T-helper 2 cell treated with Interferon-gamma antibody and Interleukin-4, amounts not matched to agents 5 μg/mL and 100 μg/mL, for 36 hours (primary cell): ENCODE results near the gene PRKAR2B.
"Not testable (repeated sequence)": the region's sequence is repeated elsewhere in the genome, so short reads cannot be mapped to it uniquely, and the experiment has no call there.

ENCODE experiments used
- DNase-seq: peaks from one replicate; pipeline ENCODE4 v3.0.0; 2021; ENCODE audit warnings: low spot score
- H3K27ac Mint-ChIP-seq: one replicate; pipeline ENCODE4 v1.8.0; 2021; ENCODE audit warnings: mild to moderate bottlenecking, mixed read lengths
- H3K27me3 Mint-ChIP-seq: one replicate; pipeline ENCODE4 v1.8.0; 2021; ENCODE audit warnings: low read depth, mixed read lengths
- H3K36me3 Mint-ChIP-seq: one replicate; pipeline ENCODE4 v1.8.0; 2021; ENCODE audit warnings: low read depth, mixed read lengths
- H3K4me1 Mint-ChIP-seq: one replicate; pipeline ENCODE4 v1.8.0; 2021; ENCODE audit warnings: low read depth, mixed read lengths
- H3K4me3 Mint-ChIP-seq: one replicate; pipeline ENCODE4 v1.8.0; 2022; ENCODE audit warnings: mild to moderate bottlenecking, moderate library complexity, mixed read lengths
- H3K9me3 Mint-ChIP-seq: one replicate; pipeline ENCODE4 v1.8.0; 2021; ENCODE audit warnings: mixed read lengths

The PRKAR2B gene

DNA sequence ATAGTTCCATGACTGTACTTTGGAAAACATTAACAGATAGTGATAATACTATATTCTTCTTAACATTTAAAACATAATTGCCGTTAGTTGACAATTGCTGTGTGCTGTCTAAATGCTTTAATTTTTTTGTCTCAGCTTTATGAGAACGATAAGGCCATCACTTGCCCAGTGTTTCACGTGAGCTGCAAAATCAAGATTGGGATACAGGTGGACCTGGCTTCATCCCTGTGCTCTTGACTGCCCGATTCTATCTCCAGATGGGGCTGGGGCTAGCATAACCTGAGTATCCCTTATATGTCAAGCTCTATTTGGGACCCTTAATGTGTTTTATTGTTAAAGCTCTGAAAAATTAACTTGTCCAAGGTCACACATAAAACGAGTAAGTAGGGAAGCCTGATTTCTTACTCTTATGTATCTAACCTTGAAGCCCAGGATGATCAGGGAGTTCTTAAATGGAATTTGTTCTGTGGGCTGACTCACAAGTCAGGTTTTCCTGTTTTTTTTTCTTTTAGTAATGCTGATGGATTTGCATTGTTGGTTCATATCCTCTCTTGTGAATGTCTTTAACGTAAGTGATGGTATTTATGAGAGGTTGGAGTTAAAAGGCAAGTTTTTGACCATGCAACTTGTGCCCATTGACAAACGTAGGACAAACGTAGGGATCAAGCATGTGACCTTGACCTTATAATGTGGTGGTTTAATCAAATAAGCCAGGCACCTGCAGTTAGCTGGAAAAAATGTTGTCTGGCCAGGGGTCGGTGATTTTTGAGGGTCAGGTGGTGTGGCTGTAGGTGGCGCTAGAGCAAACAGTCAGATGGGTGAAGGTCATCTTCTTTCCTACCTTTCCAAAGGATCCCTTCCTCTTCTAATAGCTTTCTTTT lies 3.6 kb downstream of the PRKAR2B start:
- Mint-ChIP-seq H3K4me1 (peaks cover 12% of the 10 kb centered on the region), H3K27ac (no peak overlapping the region), H3K27me3 (peaks cover 68% of the 10 kb centered on the region), H3K36me3 (peaks cover 3% of the 10 kb centered on the region), H3K9me3 (no peaks in the 10 kb centered on the region), H3K4me3 (no peak overlapping the region)
- DNase-seq: no peak

DNA sequence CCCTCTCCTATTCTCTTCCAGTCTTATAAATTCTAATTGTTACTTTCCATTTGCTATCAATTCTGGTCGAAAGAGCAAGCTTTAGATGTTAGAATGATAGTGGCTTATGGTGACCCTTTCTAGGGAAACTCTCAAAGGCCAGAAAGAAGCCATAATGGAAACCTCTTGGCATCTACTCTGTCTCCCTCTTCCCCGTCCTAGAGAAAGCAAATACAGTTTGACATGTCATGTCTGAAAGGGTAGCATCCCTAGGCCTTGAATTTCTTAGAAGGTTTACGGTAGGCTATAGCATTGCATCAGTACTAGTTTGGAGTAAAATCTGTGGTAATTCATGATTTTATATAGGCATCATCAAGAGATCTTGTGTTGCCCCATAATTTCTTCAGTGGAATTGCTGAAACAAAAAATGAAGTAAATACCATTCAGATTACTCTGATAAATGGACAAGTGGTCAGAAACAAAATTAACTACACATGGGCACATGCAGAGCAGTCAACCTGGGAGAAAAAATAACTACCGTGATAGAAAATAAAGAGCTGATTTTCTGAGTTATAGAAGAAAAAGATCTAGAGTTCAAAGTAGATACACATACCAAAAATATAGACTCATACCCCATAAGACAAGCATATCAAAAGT lies 4.4 kb downstream of the PRKAR2B start:
- H3K36me3 Mint-ChIP-seq: peaks cover 3% of the 10 kb centered on the region
- H3K4me1 Mint-ChIP-seq: peaks cover 12% of the 10 kb centered on the region
- no peak for DNase-seq
- H3K9me3 Mint-ChIP-seq: no peaks in the 10 kb centered on the region
- no peak overlapping the region for H3K27ac Mint-ChIP-seq
- no peak overlapping the region for H3K4me3 Mint-ChIP-seq
- peaks cover 73% of the 10 kb centered on the region for H3K27me3 Mint-ChIP-seq

- Mint-ChIP-seq H3K4me1 (peaks cover 10% of the 10 kb centered on the region), H3K27me3 (peaks cover 74% of the 10 kb centered on the region), H3K36me3 (peaks cover 3% of the 10 kb centered on the region), H3K9me3 (no peaks in the 10 kb centered on the region), H3K27ac (no peak overlapping the region), H3K4me3 (no peak overlapping the region)
- DNase-seq: no peak
Measured at GRCh38 chr7:107049480-107049879, 5.0 kb downstream of the PRKAR2B start.

- Mint-ChIP-seq H3K9me3 (no peaks in the 10 kb centered on the region), H3K27ac (no peak overlapping the region), H3K4me3 (no peak overlapping the region), H3K4me1 (peaks cover 10% of the 10 kb centered on the region), H3K27me3 (peaks cover 74% of the 10 kb centered on the region), H3K36me3 (peaks cover 3% of the 10 kb centered on the region)
- DNase-seq: no peak
Measured at GRCh38 chr7:107049971-107050532, 5.5 kb downstream of the PRKAR2B start.

DNA sequence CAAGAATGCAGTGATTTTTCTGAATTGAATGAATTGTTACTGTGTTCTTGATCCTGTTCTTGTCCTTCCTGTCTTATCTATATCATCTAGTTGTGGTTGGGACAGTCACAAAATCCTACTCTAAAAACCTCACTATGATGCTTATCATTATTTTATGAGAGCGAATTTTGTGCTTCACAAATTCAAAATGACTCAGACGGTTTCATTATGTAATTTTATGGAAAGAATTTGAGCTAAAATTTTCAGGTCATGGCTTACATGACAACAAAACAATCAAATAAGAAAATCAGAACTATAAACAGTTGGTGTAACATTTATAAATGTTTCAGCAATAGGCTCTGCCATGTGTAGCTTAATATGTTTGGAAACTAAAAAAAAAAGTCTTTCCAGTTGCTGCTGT lies 6.9 kb downstream of the PRKAR2B start:
- no peak for DNase-seq
- H3K4me1 Mint-ChIP-seq: peaks cover 5% of the 10 kb centered on the region
- no peak overlapping the region for H3K27ac Mint-ChIP-seq
- no peaks in the 10 kb centered on the region for H3K36me3 Mint-ChIP-seq
- peaks cover 68% of the 10 kb centered on the region for H3K27me3 Mint-ChIP-seq
- no peaks in the 10 kb centered on the region for H3K9me3 Mint-ChIP-seq
- no peak overlapping the region for H3K4me3 Mint-ChIP-seq

DNA sequence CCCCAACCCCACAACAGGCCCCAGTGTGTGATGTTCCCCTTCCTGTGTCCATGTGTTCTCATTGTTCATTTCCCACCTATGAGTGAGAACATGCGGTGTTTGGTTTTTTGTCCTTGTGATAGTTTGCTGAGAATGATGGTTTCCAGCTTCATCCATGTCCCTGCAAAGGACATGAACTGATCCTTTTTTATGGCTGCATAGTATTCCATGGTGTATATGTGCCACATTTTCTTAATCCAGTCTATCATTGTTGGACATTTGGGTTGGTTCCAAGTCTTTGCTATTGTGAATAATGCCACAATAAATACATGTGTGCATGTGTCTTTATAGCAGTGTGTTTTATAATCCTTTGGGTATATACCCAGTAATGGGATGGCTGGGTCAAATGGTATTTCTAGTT lies 10.5 kb downstream of the PRKAR2B start:
- not testable (repeated sequence) for H3K36me3 Mint-ChIP-seq, H3K27ac Mint-ChIP-seq, H3K4me1 Mint-ChIP-seq, DNase-seq, H3K9me3 Mint-ChIP-seq, H3K4me3 Mint-ChIP-seq
- H3K27me3 Mint-ChIP-seq: peaks cover 47% of the 10 kb centered on the region

DNA sequence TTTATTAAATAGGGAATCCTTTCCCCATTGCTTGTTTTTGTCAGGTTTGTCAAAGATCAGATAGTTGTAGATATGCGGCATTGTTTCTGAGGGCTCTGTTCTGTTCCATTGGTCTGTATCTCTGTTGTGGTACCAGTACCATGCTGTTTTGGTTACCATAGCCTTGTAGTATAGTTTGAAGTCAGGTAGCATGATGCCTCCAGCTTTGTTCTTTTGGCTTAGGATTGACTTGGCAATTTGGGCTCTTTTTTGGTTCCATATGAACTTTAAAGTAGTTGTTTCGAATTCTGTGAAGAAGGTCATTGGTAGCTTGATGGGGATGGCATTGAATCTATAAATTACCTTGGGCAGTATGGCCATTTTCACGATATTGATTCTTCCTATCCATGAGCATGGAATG lies 11.6 kb downstream of the PRKAR2B start:
- not testable (repeated sequence) for H3K4me3 Mint-ChIP-seq, H3K27ac Mint-ChIP-seq, DNase-seq, H3K4me1 Mint-ChIP-seq, H3K36me3 Mint-ChIP-seq, H3K9me3 Mint-ChIP-seq
- H3K27me3 Mint-ChIP-seq: peaks cover 47% of the 10 kb centered on the region

DNA sequence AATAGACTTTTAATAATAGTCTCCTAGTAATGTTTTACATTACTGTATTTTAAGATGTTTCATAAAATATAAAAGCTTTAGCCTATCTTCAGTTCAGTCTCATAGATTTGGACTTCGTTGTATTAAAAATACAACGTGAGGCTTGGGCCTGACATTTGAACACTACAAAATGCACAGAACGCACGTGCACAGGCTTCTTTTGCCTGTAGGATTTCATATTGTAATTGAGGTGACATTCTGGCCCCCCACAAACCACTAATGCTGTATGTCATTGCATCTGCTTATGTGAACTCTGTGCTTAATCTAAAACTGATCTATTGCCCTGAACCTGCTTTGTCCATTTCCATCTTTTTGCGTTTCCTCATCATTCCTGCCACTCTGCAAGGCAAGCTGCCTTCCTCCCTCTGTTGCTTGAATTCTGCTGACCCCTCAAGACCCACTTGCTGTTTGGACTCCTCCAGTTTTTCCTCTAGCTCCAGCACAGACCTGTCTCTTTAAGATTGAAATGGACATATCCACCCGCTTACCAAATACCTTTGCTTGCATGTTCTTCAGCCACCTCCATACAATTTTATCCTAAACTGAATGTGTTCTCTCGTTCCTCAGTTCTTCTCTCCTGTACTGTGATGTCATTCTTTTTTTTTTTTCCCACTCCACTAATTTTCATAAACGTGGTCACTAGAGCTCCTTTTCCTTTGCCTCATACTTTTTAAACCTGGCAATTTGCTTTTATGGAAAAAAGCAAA lies 12.4 kb downstream of the PRKAR2B start:
- no peaks in the 10 kb centered on the region for H3K9me3 Mint-ChIP-seq
- H3K36me3 Mint-ChIP-seq: no peaks in the 10 kb centered on the region
- peaks cover 46% of the 10 kb centered on the region for H3K27me3 Mint-ChIP-seq
- H3K4me3 Mint-ChIP-seq: no peak overlapping the region
- no peaks in the 10 kb centered on the region for H3K4me1 Mint-ChIP-seq
- no peak overlapping the region for H3K27ac Mint-ChIP-seq
- DNase-seq: no peak

DNA sequence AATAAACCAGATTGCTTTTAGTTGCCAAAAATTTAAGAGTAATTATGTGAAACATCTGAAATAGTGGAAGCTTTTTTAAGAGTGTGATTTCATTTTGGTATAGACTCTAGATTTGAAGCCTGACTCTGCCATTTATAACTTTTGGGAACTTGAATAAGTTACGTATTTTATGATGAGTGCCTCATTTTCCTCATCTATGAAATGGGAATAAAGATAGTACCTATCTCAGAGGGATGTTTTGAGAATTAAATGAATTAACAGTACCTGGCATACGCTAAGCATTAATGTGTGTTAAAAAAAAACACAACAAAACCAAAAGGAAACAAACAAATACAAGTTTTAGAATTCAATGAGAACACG lies 12.9 kb downstream of the PRKAR2B start:
- DNase-seq: no peak

DNA sequence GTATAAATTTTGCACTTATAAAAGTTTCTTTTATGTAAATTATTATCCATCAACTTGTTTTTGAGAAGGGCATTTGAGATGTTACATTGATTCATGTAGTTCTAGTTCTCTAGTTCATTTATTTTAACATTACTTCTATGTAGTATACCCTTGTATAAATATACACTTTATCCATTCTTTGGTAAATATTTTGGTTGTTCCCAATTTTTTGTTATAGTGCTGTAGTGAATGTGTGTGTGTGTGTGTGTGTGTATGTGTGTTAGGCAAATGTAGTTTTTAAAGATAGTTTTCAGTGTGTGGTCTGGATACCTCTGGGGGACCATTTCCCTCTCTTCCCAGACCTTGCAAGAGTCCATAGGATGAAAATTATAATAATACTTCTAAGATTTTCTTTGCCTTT lies 15.0 kb downstream of the PRKAR2B start:
- H3K4me1 Mint-ChIP-seq: no peaks in the 10 kb centered on the region
- H3K27ac Mint-ChIP-seq: no peak overlapping the region
- H3K9me3 Mint-ChIP-seq: no peaks in the 10 kb centered on the region

More for the DNA sequence above, 12.9 kb downstream of the PRKAR2B start:
- Mint-ChIP-seq H3K27ac (no peak overlapping the region), H3K4me1 (no peaks in the 10 kb centered on the region), H3K4me3 (no peak overlapping the region), H3K36me3 (no peaks in the 10 kb centered on the region), H3K9me3 (no peaks in the 10 kb centered on the region), H3K27me3 (peaks cover 45% of the 10 kb centered on the region)

GRCh38 chr7:107063245-107064120 lies 19.0 kb downstream of the PRKAR2B start:
- peaks cover 36% of the 10 kb centered on the region for H3K27me3 Mint-ChIP-seq
- H3K4me3 Mint-ChIP-seq: no peak overlapping the region
- no peaks in the 10 kb centered on the region for H3K4me1 Mint-ChIP-seq
- H3K36me3 Mint-ChIP-seq: no peaks in the 10 kb centered on the region
- no peak for DNase-seq
- H3K27ac Mint-ChIP-seq: no peak overlapping the region
- H3K9me3 Mint-ChIP-seq: no peaks in the 10 kb centered on the region

More for the DNA sequence above, 15.0 kb downstream of the PRKAR2B start:
- no peaks in the 10 kb centered on the region for H3K36me3 Mint-ChIP-seq
- H3K27me3 Mint-ChIP-seq: peaks cover 46% of the 10 kb centered on the region
- DNase-seq: no peak
- no peak overlapping the region for H3K4me3 Mint-ChIP-seq

DNA sequence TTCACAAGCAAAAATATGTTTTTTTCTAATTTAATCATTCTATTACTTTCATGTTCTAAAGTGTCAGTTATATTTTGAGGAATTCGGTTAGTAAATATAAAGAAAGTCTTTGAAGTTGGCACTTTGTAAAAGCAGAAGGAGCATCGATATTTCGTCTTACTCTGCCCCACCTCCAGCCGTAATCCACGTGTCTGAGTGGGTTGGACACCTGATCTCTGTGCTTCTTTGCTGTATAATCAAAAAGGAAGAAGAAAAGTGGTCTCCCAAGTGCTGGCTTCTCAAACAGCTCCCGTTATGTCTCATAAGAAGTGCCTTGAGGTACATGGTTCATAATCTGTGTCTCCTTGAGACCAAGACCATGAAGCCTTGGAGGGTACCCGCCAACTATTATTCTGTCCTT lies 19.8 kb downstream of the PRKAR2B start:
- Mint-ChIP-seq H3K36me3 (no peaks in the 10 kb centered on the region), H3K27ac (no peak overlapping the region), H3K4me1 (no peaks in the 10 kb centered on the region), H3K4me3 (no peak overlapping the region), H3K27me3 (peaks cover 33% of the 10 kb centered on the region), H3K9me3 (no peaks in the 10 kb centered on the region)
- DNase-seq: no peak

DNA sequence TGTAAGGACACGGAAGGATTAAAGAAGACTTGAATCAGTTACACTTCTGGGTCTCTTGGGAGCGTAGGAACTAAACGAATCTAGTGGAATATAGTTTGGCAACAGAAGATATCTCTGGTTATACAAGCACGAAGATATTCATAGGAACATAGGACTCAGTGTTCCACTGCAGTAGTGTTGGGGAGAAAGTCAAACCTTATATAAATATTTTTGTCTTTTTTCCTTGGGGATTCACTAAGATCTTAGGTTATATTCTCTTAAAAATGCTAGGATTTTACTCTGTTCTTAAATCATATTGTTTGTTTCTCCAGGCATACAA lies 21.4 kb downstream of the PRKAR2B start:
- H3K27ac Mint-ChIP-seq: no peak overlapping the region
- H3K36me3 Mint-ChIP-seq: no peaks in the 10 kb centered on the region
- no peaks in the 10 kb centered on the region for H3K4me1 Mint-ChIP-seq
- H3K27me3 Mint-ChIP-seq: peaks cover 32% of the 10 kb centered on the region
- no peaks in the 10 kb centered on the region for H3K9me3 Mint-ChIP-seq
- DNase-seq: no peak
- H3K4me3 Mint-ChIP-seq: no peak overlapping the region
